Measurements from ENCODE around the gene DZIP1.

GRCh38 chr13:95647321-95647720, 2.8 kb upstream of the DZIP1 start:
- no peak for TF ChIP-seq CTCF (IDR thresholded peaks at IDR 0.05; ENCODE audit: control extremely low read depth in 1 of 3, insufficient read depth in 1 of 3, low read depth in 1 of 3, low read length in 3 of 3)
- TF ChIP-seq GABPA (IDR thresholded peaks at IDR 0.05; ENCODE audit: borderline replicate concordance, insufficient read depth, low read length) = no peak
- no peak for TF ChIP-seq POLR2A (IDR thresholded peaks at IDR 0.05; ENCODE audit: control extremely low read depth in 1 of 2, low read depth in 2 of 2, low read length in 2 of 2)
- TF ChIP-seq CEBPB (IDR thresholded peaks at IDR 0.05; ENCODE audit: low read depth, low read length) = no peak
- no peak for TF ChIP-seq SIN3A (conservative IDR thresholded peaks at IDR 0.05 in 1 of 2, IDR thresholded peaks at IDR 0.05 in 1 of 2; ENCODE audit: low read depth in 1 of 2, low read length in 2 of 2)
- no peak for TF ChIP-seq JUND (IDR thresholded peaks at IDR 0.05; ENCODE audit: low read length)
- no peak for TF ChIP-seq GTF2F1 (IDR thresholded peaks at IDR 0.05; ENCODE audit: borderline replicate concordance, low read depth, low read length)
- TF ChIP-seq RNF2 (IDR thresholded peaks at IDR 0.05; ENCODE audit: borderline replicate concordance, low read depth, low read length, missing control alignments, poor library complexity, severe bottlenecking) = no peak
- no peak for TF ChIP-seq POLR2AphosphoS5 (IDR thresholded peaks at IDR 0.05; ENCODE audit: low read depth, low read length)
- TF ChIP-seq TAF1 (IDR thresholded peaks at IDR 0.05; ENCODE audit: low read depth, low read length) = no peak
- no peak for TF ChIP-seq CBX5 (IDR thresholded peaks at IDR 0.05; ENCODE audit: low read depth, low read length)
- no peak for TF ChIP-seq SUZ12 (IDR thresholded peaks at IDR 0.05; ENCODE audit: low read length)
- TF ChIP-seq CBX8 (IDR thresholded peaks at IDR 0.05; ENCODE audit: borderline replicate concordance, low read depth, low read length) = no peak

Data from H1 (cell line).